NCI-H1930 (cell line): ENCODE data around the gene PDXDC1.
"Not testable (repeated sequence)": the region's sequence is repeated elsewhere in the genome, so short reads cannot be mapped to it uniquely, and the experiment has no call there.

ENCODE experiments used
- DNase-seq, 2 experiments: peaks; one replicate each; lab custom pipeline; 2025; lab: John Stamatoyannopoulos, UW

PDXDC1 gene

GRCh38 chr16:15157644-15158043 lies 182.8 kb downstream of the PDXDC1 start:
- DNase-seq: not testable (repeated sequence)

GRCh38 chr16:15159671-15160070 lies 184.8 kb downstream of the PDXDC1 start:
- not testable (repeated sequence) for DNase-seq

DNA sequence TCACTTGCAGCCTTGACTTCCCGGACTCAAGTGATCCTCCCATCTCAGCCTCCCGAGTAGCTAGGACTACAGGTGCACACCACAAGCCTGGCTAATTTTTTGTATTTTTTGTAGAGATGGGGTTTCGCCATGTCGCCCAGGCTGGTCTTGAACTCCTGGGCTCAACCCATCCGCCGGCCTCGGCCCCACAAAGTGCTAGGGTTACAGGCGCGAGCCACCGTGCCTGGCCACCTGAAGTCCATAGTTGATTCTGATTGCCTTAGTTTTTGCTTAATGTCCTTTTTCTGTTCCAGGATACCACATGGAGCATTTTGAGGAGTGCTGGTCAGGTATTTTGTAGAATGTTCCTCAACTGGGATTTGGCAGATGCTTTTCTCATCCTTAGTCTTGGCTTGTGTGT lies 185.7 kb downstream of the PDXDC1 start:
- DNase-seq: not testable (repeated sequence)

GRCh38 chr16:15163055-15163454 lies 188.2 kb downstream of the PDXDC1 start:
- not testable (repeated sequence) for DNase-seq

GRCh38 chr16:15166177-15166576 lies 191.4 kb downstream of the PDXDC1 start:
- not testable (repeated sequence) for DNase-seq

GRCh38 chr16:15168303-15168702 lies 193.5 kb downstream of the PDXDC1 start:
- DNase-seq: not testable (repeated sequence)

DNA sequence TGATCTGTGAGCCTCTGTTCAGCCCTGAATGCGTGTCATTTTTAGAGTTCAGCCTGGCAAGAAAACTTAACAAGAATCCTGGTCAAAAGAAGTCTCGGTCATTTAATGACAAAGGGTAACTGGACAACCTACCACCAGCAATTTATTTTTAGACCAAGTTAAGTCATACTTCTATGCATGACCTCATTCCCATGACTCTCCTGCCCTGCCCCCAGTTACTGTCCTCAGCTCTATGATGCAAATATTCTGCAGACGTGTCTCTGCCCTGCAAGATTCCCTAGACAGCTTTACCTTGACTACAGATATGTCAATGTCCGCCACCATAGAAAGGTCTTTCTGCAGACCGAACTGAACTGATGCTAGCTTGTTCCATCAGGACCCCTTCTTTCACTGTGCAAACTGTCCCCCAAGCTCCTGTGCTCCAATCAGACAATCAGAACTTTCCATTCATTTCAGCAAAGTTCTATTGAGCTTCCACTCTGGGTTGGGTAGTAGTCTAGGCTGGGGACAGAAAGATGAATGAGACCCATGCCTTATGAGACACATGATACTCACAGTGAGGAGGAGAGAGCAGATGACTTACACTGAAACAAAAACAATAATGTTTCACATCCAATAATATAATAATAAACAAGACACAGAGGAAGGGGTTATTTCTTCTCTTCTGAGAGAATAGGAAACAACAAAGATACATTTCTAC lies 194.3 kb downstream of the PDXDC1 start:
- not testable (repeated sequence) for DNase-seq

- not testable (repeated sequence) for DNase-seq
These were observed 205.1 kb downstream of the PDXDC1 start for GRCh38 chr16:15179909-15180308.

GRCh38 chr16:15180946-15181345 lies 206.1 kb downstream of the PDXDC1 start:
- DNase-seq: not testable (repeated sequence)

- DNase-seq: not testable (repeated sequence)
These were observed 209.2 kb downstream of the PDXDC1 start for GRCh38 chr16:15184000-15184399.
